Stimulated activated CD8-positive, alpha-beta memory T cell treated with anti-CD3 and anti-CD28 coated beads, Interleukin-2, amount 100 ng/mL, for 1 hour (primary cell): ENCODE data around the gene CDCP1.
"Not testable (repeated sequence)": the region's sequence is repeated elsewhere in the genome, so short reads cannot be mapped to it uniquely, and the experiment has no call there.

Experiments used
- DNase-seq, 2 donors: peaks; one replicate each; pipeline ENCODE4 v3.0.0-alpha.2; 2020; ENCODE audit warnings: low read depth in 2 of 2

The CDCP1 gene

DNA sequence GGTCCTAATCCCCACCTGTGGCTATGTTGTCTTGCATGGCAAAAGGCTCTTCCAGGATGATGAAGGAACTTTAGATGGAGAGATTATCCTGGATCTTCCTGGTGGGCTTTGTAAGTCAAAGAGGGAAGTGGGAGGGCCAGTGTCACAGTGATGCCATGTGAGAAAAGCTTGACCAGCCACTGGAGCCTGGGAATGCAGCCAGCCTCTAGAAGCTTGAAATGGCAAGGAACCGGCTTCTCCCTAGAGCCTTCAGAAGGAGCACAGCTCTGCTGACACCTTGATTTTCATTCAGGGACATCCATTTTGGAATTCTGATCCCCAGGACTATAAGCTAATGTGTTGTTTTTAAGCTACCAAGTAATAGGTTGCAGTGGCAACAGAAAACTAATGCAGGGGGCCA is 61.8 kb downstream of the CDCP1 start:
- DNase-seq: no peak

DNA sequence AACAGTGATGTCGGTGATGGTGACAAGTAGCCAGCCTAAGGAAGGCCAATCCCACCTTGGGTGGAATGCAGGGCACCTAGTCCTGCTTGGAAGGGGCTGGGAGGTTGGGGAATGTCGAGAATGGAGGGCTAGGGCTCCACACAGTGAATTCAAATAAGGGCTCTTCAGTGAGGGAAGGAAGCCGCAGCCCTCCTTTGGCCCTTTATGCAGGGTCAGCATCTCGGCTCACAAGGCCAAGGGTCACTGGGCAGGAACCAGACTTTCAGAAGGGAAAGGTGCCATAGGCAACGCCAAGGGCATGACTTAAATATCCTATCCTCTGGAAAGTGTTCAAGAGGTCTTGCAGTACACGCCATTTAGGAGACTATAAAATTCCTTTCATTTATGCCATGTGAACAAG is 63.2 kb downstream of the CDCP1 start:
- DNase-seq: no peak

DNA sequence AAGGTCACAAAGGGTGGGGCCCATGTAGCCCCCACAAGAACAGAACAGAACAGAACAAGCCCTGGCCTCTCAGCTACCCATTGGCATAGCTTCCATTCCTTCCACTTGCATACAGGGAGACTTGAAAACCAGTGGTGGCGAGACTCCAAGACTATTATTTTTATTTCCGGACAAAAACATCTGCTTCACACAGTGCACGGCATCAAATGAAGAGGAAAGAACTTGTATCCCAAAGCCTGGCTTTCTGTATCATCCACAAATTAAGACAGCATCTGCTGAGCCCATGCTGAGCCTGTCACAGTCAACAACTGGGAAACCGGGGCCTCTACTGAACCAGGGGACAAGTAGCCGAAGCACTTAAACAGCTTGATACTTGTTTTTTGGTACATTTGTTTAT is 64.0 kb downstream of the CDCP1 start:
- DNase-seq: no peak

DNA sequence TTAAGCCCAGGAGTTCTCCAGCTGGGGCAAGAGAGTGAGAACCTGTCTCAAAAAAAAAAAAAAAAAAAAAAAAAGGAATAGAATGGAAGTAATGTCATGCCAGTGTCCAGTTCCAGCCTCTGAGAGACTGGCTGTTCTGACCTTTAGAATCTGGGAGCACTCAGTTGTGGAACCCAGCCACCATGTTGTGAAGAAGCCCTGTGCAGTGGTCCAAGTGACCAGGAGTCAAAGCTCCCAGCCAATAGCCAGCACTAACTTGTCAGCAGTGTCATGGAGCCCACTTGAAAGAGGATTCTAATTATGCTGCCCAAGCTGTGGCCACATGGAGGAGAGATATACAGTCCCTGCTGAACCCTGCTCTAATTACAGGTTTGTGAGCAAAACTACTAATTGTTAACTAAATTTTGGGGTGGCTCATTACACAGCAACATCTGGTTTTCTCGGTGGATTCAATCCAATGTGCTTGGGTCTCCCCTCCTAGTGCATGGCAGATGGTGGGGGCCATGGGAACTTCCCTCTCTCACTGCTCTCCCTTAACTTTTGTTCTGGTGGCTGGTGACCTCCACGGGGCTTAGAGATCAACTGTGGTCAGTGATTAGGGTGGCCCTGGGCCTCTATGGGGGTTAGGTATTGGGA is 64.6 kb downstream of the CDCP1 start:
- DNase-seq: no peak

DNA sequence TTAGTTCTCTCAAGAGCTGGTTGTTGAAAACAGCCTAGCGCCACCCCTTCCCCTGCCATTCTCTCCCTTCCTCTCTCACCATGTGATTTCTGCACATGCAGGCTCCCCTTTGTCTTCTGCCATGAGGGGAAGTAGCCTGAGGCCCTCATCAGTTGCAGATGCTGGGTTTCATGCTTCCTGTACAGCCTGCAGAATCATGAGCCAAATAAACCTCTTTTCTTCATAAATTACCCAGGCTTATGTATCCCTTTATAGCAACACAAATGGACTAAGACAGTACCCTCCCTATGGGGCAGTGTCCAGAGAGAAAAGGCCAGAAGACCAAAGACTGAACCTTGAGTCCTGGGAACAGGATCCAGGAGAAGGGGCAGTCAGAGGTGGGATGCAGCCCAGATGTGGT is 65.4 kb downstream of the CDCP1 start:
- DNase-seq: no peak

DNA sequence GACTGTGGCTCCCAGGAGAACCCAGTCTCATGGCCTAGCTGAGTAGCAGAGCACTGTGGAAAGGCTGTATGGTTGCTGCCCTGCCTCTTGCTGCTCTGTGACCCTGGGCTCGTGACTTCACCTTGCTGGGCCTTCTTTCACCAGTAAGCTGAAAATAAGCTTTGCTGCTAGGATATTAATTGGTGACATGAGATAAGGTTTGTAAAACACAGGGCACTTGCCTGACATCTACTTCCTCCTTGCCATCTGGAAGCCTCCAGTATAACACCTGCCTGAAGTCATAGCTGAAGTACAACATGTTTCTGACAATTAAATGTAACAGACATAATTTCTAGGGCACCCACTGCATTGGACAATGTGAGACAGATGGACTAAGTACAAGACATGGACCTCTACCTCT is 66.5 kb downstream of the CDCP1 start:
- DNase-seq: no peak

DNA sequence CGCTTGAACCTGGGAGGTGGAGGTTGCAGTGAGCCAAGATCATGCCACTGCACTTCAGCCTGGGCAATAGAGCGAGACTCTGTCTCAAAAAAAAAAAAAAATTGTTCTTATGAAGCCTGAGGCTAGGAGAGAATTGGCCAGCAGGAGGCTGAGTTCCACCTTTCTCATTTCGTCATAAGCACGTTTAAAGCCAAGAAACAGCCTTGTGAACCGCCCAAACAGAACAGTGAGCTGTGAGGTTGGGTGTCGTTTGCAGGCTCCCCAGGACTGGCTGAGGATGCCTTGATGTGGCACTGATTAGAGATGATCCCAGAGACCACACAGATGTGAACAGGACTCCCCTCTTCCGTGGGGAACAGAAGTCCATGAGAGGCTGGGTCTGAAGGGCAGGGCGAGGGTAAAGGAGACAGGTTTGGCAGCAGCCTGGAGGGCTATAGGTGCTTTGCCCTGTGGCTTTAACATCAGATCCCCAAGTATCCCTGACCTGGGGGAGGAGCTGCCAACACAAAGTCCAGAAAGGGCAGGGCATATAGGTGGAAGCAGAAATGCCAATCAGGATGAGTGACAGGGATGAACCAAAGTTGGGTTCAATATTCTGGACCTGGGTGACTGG is 67.2 kb downstream of the CDCP1 start:
- DNase-seq: no peak

DNA sequence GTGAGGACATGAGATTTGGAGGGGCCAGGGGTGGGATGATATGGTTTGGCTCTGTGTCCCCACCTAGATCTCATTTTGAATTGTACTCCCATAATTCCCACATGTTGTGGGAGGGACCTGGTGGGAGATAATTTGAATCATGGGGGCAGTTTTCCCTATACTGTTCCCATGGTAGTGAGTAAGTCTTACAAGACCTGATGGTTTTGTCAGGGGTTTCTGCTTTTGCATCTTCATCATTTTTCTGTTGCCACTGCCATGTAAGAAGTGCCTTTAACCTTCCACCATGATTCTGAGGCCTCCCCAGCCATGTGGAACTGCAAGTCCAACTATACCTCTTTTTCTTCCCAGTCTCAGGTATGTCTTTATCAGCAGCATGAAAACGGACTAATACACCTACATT is 67.9 kb downstream of the CDCP1 start:
- not testable (repeated sequence) for DNase-seq

DNA sequence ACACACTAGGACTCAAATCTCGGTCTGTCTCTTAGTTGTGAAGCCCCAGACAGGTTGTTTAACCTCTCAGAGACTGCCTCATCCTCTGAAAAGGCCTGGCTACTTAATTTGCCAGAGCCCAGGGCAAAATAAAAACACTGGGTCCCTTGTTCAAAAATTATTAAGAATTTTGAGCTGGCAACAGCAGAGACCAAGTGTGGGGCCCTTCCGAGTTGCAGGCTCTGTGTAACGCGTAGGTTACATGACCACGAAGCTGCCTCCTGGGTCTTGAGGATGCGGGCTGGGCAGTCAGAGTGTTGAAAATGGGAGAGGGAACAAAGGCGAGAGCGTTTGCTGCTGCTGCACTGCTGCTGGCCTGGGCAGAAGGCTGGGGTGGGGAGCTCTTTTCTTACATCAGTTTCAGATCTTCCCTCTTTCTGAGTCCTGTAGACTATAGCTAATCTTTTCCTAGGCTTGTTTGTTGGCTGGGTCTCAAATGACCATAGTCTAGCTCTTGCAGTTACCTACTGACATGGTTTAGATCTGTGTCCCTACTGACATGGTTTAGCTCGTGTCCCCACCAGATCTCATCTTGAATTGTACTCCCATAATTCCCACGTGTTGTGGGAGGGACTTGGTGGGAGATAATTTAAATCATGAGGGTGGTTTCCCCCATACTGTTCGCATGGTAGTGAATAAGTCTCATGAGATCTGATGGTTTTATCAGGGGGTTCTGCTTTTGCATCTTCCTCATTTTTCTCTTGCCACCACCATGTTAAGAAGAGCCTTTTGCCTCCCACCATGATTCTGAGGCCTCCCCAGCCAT is 70.2 kb downstream of the CDCP1 start:
- no peak for DNase-seq

DNA sequence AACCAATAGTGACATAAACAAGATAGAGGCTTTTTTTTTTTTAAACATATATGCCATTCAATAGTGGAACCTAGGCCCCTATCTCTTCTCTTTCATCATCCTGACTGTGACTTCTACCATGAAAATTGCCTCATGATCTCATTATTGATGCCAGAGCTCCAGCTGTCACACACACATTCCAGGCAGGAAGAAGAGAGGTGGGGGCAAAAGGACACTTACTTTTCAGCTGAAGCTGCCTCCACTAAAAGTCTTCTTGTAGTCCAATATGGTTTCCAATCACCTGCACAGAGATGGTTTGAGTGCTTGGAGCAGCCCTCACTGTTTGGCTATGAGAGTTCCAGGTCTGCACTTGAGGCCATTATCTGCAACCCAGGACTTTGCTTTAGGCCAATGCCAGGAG is 75.1 kb downstream of the CDCP1 start:
- no peak for DNase-seq

DNA sequence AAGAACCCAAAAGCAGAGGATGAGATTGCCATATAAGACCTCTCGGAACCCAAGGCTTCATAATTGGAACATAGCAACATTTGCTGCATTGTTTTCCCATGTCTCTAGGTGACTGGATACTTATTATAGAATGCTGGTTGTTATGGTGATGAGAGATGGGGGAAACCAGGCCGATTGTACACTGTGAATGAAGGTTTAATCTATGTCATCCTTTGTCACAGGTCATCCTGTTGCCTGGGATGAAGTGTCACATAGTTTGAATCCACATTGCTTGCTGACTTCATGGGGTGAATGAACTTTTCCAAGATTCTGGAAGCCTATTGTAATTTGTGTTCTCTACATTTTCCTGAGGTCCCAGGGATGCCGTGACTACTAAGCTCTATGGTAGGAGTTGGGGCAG is 78.2 kb downstream of the CDCP1 start:
- no peak for DNase-seq

DNA sequence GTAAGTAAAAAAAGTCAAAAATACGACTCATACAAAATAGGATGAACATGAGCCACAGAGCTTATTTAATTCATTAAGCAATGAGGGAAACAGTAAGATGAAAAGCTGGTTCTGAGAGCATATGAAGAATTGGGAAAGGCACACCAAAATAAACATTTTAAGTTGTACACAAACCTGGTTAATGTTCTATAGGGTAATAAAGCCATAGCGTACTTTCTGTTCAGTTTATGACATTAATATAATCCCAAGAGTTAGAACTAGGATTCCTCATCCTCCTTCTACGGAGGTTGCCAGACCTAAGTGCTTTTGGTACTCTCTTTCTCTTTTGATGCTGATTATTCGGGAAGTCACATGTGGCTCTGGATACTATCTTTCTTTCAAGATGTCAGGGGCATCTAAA is 78.7 kb downstream of the CDCP1 start:
- DNase-seq: no peak

DNA sequence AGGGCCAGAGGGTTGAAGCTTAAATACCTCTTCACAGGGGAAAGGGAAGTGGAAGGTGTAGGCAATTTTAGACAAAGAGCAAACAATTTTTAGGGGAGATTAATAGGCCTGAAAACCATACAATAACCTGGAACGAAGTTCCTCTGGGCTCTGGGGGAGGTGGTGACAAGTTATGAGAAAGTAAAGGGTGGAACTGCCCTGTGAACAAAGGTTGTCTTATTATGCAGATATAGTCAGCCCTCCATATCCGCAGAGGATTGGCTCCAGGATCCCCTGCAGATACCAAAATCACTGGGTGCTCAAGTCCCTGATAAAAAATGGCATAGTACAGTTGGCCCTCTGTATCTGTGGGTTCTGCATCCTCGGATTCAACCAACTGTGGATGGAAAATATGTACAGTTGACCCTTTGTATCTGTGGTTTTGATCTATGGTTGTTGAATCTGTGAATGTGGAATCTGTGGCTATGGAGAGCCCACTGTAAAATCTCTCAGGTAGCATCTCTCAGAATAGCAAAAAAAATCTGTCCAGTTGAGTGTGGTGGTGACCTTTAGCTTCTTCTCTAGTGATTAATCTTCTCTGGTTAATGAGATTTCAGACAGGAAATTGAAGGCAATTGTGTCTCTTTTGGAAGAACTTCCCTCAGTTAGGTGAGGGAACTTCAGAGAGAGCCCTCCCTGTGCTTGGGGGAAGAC is 79.9 kb downstream of the CDCP1 start:
- no peak for DNase-seq

DNA sequence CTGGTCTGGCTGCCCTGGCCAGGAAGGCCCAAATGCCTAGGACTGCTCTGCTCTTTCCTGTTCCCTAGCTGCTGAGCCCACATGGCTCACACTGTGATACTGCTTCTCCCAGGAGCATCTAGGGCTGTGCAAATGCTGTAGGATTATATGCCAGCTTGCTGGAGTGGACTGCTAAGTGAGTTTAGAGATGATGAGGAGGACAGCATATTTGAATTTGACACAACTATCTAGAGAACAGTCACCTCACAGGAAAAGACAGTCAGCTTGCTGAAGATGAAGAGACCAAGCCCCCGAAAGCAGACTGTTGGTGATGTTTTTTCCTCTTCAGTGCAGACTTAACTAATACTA is 80.8 kb downstream of the CDCP1 start:
- no peak for DNase-seq

DNA sequence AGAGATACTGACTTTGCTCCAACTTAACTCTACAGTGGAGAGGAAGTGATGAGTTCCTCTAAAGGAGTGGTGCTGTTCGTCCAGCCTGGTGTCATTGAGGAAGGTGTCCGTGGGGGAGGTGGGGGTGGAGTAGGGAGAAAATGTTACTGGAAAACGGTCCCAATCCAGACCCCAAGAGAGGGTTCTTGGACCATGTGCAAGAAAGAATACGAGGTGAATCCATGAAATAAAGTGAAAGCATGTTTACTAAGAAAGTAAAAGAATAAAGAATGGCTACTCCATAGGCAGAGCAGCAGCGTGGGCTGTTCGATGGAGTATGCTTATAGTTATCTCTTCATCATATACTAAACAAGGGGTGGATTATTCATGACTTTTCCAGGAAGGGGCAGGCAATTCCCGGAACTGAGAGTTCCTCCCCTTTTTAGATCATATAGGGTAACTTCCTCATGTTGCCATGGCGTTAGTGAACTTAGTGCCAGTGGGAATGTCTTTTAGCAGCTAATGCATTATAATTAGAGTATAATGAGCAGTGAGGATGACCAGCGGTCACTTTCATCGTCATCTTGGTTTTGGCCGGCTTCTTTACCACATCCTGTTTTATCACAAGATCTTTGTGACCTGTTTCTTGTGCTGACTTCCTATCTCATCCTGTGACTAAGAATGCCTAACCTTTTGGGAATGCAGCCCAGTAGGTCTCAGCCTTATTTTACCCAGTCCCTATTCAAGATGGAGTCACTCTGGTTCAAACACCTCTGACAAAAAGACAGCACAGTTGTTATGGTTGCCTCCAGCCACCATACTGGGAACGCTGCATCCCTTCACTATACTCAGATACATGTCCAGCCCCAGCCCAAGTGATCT is 81.4 kb downstream of the CDCP1 start:
- peak in 1 of 2 donors; percentile 14 for DNase-seq

DNA sequence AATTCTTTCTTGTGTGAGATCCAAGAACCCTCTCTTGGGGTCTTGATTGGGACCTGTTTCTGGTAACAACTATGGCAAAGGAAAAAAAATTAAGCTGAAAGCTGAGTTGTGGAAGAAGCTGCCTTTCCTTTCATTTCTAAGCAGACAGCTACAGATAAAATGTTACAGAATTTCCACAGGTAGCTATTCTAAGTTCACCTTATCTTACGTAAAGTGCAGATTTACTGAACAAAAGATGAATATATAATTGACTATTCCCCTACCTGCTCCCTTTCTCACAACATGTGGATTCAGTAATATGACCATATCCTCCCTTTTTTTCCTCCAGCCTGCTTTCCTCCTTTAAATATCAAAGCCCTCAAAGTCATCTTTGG is 83.5 kb downstream of the CDCP1 start:
- DNase-seq: no peak

DNA sequence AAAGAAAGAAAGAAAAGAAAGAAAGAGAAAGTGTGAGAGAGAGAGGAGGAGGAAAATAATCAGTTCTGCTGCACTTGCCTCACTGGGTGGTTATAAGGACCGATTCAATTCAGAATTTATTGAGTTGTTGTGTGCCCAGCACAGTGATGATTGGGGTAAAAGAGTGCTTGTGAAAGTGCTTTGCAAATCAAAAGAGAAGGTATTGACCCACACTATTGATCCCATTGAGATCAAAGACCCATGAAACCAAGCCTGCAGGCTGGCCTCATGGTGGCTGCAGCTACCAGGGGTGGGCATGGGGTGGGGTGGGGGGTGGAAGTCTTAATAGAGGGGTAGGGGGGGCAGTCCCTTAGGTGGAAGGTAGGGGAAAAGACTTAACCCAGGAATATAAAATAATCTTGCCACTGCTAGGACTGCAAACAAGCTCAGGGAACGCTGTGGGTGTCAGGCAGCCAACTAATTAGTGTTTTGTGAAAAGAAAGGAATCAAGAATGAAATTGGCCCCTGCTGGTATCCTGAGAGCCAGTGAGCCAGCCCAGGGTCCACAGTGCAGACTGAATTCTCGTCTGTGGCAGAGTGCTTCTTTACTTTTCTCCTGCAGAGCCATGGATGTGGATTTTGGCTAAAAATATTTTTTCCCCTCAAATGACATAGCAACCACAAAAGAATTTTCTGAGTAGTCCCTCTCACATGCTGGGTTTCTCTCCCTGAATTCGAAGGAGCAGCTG is 85.8 kb downstream of the CDCP1 start:
- DNase-seq: no peak

DNA sequence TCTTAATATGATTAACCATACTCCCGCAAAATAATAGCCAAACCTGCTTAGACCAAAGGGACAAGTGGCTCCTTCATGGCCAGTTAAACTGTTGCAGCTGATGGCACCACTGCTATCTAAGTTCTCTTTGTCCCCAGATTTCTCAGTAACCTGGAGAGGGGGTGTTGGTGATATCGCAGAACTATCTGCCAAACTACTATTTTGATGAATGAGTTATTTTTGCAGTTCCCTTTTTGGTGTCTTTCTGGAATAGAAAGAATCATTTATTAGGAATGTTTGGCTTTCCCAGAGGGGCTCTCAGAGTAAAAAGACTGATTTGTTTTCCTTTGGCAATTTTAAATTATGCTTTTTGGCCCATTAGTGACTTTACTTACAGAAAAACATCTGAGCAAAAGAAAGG is 87.0 kb downstream of the CDCP1 start:
- no peak for DNase-seq

DNA sequence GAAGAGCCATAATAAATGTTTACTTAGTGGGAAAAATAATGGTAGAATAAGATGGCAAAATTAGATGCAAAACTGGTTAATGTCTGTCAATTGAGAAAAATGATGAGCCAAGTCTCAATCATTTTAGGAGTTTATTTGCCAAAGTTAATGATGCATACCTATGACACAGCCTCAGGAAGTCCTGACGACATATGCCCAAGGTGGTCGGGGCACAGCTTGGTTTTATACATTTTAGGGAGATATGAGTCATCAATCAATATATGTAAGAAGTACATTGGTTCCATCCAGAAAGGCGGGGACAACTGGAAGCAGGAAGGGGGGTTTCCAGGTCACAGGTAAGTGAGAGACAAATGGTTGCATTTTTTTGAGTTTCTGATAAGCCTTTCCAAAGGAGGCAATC is 88.6 kb downstream of the CDCP1 start:
- DNase-seq: no peak

DNA sequence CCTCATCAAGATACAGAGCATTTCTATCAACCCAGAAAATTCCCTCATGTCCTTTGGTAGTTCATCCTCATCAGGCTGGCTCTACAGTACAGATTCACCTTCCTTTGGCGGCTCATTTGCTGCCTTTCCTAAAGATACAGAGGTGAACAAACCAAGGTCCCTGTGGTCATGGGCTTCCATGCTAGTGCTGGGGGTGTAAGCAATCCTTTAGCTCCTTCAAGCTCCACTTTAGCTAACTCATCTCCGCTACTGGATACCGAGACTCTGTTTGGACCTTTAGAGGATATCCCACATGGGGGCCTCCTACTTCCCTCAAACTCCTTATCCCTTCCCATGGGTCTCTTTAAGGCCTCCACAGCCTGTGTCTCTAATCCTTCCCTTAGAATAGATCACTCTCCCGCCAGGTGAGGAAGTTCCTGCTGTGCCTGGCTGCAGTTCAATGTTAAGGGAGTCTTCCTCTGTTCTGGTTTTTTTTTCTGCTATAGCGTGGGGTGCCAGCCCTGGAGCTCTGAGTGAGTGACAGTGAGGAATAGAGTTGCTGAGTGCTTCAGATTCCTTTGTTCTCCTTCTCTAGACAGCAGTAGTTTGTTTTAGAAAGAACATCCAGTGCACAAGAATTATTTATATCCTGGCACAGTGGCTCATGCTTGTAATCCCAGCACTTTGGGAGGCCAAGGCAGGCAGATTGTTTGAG is 89.4 kb downstream of the CDCP1 start:
- no peak for DNase-seq
